Measurements from ENCODE around the gene NKD2. TPM values are rescaled to one million over a fixed set of nuclear protein-coding genes. Genes with fewer than 3 reads are reported as not detected.

NKD2 gene
- total RNA-seq, 1 donor from 2014 or later = 0.26 TPM

DNA sequence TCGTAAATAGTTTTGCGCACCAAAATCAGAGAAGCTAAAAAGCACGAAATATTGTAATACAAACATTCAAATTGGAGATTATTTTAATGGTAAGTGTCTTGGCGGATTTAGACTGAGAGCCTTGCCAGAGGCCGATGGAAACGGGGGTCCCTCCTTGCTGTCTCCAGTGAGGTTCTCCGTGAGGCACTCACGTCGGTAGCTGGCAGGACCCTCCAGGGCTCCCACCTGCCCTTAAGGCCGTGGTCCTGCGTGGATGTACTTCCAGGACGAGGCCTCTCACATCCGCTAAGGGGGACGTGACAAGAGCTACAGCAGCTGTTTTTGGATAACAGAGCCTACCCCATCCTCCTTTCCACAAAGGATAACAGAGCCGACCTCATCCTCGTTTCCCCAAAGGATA lies 7.9 kb downstream of the NKD2 start:
- peaks cover 3% of the 10 kb centered on the region for H3K27me3 ChIP-seq (ENCODE audit: control insufficient read depth, insufficient read depth, low read length)
- no peak for FAIRE-seq
- no peaks in the 10 kb centered on the region for H3K36me3 ChIP-seq (ENCODE audit: control insufficient read depth, insufficient read depth, low read length)

DNA sequence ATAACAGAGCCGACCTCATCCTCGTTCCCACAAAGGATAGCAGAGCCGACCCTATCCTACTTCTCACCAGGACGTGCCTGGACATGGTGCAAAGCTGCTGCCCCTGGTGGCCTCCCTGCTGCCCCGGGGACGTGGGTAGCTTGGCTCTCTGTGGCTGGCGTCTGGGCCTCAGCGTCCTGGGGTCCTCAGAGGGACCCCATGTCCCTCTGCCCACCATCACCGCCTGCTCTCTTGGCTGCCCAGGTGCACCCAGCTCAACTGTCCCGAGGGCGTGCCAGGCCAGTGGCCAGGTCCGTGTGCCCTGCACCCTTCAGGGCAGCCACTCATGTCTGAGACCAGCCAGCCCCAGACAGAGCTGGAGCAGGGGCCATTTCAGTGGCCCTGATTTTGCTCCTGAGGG lies 8.5 kb downstream of the NKD2 start:
- TF ChIP-seq, protein P1, sequence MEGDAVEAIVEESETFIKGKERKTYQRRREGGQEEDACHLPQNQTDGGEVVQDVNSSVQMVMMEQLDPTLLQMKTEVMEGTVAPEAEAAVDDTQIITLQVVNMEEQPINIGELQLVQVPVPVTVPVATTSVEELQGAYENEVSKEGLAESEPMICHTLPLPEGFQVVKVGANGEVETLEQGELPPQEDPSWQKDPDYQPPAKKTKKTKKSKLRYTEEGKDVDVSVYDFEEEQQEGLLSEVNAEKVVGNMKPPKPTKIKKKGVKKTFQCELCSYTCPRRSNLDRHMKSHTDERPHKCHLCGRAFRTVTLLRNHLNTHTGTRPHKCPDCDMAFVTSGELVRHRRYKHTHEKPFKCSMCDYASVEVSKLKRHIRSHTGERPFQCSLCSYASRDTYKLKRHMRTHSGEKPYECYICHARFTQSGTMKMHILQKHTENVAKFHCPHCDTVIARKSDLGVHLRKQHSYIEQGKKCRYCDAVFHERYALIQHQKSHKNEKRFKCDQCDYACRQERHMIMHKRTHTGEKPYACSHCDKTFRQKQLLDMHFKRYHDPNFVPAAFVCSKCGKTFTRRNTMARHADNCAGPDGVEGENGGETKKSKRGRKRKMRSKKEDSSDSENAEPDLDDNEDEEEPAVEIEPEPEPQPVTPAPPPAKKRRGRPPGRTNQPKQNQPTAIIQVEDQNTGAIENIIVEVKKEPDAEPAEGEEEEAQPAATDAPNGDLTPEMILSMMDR (IDR thresholded peaks at IDR 0.05; ENCODE audit: insufficient read depth, low read length, severe bottlenecking) = no peak
- H3K27me3 ChIP-seq (ENCODE audit: control insufficient read depth, insufficient read depth, low read length) = peaks cover 3% of the 10 kb centered on the region
- no peak for DNase-seq (ENCODE audit: low read depth)
- no peaks in the 10 kb centered on the region for H3K36me3 ChIP-seq (ENCODE audit: control insufficient read depth, insufficient read depth, low read length)
- no peak overlapping the region for H3K4me3 ChIP-seq (ENCODE audit: low read depth, low read length)
- no peak for FAIRE-seq

More for the DNA sequence above, 7.9 kb downstream of the NKD2 start:
- no peak for DNase-seq (ENCODE audit: low read depth)
- TF ChIP-seq, protein P1 (IDR thresholded peaks at IDR 0.05; ENCODE audit: insufficient read depth, low read length, severe bottlenecking) = no peak
- H3K4me3 ChIP-seq (ENCODE audit: low read depth, low read length) = no peak overlapping the region

DNA sequence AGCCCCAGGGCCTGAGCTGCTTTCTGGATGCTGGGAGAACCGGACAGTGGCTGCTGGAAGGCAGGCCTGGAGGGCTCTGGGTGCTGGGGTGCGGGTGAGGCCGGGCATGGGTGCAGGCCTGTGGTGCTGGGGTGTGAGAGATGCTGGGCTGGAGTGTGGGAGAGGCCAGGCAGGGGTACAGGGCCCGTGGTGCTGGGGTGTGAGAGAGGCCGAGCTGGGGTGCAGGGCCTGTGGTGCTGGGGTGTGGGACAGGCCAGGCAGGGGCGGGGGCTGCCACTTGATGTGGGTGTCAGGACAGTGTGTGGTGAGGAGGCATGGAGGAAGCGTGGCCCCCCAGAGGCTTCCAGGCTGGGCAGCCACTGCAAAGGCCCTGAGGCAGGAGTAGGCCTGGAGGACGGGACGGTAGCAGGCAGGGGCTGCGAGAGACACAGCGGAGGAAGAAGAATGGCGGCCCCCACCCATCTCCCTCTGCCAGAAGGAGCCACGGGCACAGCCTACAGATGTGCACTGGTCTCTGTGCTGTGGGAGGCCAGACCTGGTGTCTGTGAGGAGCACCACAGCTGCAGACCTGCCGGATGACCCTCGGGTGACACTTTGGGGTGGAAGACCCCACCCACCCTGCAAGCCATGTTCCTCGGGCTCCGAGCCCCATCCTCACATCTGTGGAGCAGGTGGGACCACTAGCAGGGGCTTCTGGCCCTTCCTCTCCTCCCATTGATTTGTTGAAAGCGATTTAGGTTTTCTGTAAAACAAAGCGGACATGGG lies 9.3 kb downstream of the NKD2 start:
- Histone ChIP-seq H3K4me3 (ENCODE audit: low read depth, low read length) (no peak overlapping the region), H3K36me3 (ENCODE audit: control insufficient read depth, insufficient read depth, low read length) (no peaks in the 10 kb centered on the region), H3K27me3 (ENCODE audit: control insufficient read depth, insufficient read depth, low read length) (peaks cover 3% of the 10 kb centered on the region)
- no peak for FAIRE-seq
- TF ChIP-seq, protein P1 (IDR thresholded peaks at IDR 0.05; ENCODE audit: insufficient read depth, low read length, severe bottlenecking) = no peak
- no peak for DNase-seq (ENCODE audit: low read depth)

DNA sequence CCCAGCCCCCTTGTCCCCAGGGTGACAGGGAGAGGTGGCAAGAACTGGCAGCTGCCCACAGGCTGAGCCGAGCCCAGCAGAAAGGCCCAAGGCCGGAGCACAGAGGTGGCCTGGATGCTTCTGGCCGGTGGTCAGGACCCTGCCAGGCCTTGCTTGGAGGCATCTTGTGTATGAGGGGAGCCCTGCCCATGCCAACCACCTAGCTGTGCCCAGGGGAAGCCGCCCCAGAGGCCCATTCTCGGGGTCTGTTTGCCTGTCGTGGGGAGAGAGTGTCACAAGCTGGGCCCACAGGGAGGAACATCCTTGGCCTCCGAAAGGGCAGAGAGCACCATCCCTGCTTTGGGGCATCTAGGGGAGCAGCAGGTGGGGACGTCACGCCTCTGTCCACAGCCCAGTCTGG lies 10.0 kb downstream of the NKD2 start:
- H3K36me3 ChIP-seq (ENCODE audit: control insufficient read depth, insufficient read depth, low read length) = no peaks in the 10 kb centered on the region
- H3K4me3 ChIP-seq (ENCODE audit: low read depth, low read length) = no peak overlapping the region
- FAIRE-seq (no peak), DNase-seq (ENCODE audit: low read depth) (no peak)
- TF ChIP-seq, protein P1 (IDR thresholded peaks at IDR 0.05; ENCODE audit: insufficient read depth, low read length, severe bottlenecking) = no peak
- H3K27me3 ChIP-seq (ENCODE audit: control insufficient read depth, insufficient read depth, low read length) = peaks cover 3% of the 10 kb centered on the region

DNA sequence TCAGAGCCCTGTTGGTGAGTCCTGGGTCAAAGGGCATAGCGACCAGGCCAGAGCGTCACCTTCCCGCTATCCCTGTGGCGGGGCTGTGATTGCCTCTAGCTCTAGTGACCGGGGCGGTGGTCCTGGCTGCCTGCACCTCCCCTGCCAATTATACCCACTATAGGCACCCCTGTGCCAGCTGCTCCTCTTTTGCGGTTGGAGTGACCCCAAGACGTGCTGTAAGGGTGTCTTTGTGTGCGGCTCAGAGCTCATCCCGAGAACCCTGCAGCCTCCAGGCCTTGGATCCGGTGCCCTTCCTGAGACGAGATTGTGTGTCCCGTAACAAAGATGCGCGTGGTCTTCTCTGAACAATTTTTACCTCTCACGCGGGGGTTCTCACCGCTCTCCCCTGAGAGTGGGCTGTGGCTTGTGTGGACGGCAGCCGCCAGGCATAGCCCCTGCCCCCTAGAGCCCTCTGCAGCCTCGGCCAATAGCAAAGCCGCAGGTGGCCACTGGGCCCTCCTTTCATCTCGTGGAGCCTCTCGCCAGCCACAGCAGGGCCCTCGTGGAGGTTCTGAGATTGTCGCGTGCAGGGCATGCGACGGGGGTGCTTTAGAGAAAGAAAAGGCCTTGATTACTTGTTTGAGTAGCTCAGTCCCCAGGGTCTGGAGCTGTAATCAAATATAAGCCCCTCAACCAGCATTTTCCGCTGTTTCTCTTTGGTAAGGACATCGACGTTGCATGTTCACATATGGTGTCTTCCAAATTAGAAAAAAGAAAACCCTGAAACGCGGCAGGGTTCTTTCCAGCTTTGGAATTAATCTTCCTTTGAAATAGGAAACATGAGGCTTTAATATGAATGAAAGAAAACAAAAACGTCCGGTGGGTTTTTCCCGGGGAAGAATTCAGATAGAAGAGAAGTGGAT lies 10.7 kb downstream of the NKD2 start:
- Histone ChIP-seq H3K27me3 (ENCODE audit: control insufficient read depth, insufficient read depth, low read length) (peaks cover 3% of the 10 kb centered on the region), H3K4me3 (ENCODE audit: low read depth, low read length) (no peak overlapping the region), H3K36me3 (ENCODE audit: control insufficient read depth, insufficient read depth, low read length) (no peaks in the 10 kb centered on the region)
- TF ChIP-seq, protein P1 (IDR thresholded peaks at IDR 0.05; ENCODE audit: insufficient read depth, low read length, severe bottlenecking) = no peak
- FAIRE-seq = no peak
- DNase-seq (ENCODE audit: low read depth) = no peak
